Activated gamma-delta T cell treated with anti-CD3 and anti-CD28 coated beads, Interleukin-2, amount 50 U/mL, for 16 hours (primary cell): ENCODE data around the gene EEIG2.

Source experiments
- DNase-seq: peaks from one replicate; pipeline ENCODE4 v3.0.0-alpha.2; 2020; ENCODE audit warnings: low read depth

The EEIG2 gene

GRCh38 chr1:108584428-108584856 is 24.5 kb downstream of the EEIG2 start:
- DNase-seq: no peak

DNA sequence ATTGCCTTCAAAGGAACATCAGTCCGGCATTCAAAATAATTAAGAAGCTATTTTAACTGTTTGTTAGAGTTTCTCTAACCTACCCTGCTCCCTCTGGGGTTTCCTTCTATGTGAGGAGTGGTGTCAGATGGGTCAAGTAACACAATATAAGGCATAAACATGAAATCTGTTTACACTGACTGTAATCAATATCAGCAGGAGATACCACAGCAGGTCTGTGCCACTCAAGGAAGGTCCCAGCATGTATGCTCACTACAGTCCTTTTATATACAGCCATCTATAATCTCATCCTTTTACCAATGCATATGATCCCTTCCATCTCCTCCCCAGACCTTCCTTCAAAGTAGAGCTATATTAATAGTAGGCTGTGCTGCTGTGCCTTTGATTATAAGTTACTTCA is 25.4 kb downstream of the EEIG2 start:
- no peak for DNase-seq

DNA sequence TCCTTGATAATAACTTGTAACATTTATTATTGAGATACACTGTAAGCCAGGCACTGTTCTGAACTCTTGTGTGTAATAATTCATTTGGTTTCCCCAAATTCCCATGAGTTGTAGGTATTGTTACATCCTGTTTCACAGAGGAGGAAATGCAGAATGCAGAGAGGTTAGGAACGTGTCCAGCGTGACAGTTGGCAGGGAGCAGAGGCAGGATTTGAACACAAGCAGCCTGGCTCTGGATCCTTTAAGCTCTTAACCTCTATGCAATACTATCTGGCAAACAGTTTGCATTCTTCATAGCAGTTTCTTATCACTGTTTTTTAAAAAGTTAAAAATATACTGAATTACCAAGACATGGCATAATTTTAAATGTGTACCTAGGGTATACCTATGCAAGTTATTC is 30.5 kb downstream of the EEIG2 start:
- DNase-seq: no peak

GRCh38 chr1:108590957-108591356 is 31.1 kb downstream of the EEIG2 start:
- DNase-seq: no peak

DNA sequence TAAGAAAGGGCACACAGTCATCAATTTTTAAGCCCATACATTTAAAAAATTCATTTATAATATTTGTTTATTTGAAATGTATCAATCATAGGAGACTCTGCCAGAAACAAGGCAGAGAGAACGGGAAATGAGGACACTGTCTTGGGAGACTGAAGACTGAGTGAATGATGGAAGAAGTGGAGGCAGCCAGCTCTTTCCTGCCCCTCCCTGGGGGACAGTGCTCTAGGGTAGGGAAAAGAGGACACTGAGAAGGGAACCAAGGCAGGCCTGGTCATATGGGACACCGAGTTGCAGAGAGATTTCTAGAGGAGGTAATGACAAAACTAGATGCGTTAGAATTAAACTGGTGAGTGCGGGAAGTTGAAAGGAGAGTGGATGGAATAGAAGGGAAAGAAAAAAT is 31.6 kb downstream of the EEIG2 start:
- no peak for DNase-seq

DNA sequence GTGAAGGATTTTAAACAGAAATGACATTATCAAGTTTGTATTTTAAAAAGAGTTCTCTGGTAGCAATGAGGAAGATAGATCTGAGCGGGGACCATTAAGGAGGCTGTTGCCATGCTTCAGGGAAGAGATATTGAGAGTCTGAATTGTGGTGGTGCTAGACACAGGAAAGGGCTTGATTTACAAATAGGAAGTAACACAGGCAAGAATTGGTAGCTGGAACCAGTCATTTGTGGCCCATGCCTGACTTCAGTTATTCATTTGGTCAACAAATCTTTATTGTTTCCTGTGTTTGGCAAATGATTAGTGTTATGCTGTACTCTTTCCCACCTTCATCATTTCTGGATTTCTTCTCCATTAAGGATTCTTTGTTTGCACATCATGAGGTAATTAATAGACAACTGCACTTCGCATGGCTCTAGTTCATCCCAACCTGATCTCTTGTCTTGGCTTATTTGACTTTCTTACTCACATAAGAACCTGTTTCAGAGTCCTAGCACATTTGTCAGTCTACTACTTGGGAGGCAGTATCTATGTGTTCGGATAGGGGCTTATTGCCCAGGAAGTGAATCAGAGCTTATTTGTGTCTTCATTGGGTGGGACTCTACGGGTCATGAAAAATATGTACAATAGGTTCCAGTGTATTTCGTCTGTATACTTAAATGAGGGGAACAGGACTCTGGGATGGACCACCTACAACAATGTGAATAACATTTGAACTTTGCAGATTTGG is 32.3 kb downstream of the EEIG2 start:
- DNase-seq: no peak

- no peak for DNase-seq
These were observed 33.5 kb downstream of the EEIG2 start for GRCh38 chr1:108593448-108593847.

DNA sequence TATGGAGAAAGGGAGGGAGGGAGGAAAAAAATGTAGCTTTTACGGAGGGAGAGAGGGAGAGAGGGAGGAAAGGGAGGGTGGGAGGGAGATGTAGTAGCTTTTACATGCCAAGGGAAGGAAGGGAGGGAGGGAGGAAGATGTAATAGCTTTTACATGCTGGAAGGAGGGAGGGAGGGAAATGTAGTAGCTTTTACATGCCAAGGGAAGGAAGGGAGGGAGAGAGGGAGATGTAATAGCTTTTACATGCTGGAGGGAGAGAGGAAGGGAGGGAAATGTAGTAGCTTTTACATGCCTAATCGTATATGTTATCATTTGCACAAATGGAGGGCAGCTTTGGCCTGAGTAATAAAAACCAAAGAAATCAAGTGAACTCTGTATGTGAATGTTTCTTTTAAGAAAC is 35.6 kb downstream of the EEIG2 start:
- DNase-seq: no peak

DNA sequence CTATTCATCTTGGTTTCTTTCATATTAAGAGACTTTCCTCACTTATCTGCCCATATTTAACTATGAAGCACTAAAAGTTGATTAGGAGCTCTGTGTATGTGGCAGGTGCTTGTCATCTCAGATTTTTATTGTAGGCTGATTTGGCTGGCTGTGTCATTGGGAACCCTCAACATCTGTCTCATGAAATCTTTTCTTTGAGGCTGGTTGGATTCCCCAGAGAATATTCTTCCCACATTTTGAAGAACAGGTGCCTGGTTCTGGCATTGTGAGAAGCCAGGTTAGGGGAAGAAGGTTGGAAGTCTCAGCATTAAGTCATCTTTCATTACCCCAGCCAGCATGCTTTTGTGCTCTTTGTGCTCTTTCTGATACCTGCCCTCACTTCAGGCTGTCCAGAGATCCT is 37.1 kb downstream of the EEIG2 start:
- DNase-seq: no peak

- no peak for DNase-seq
These were observed 38.4 kb downstream of the EEIG2 start for GRCh38 chr1:108598340-108598739.

- DNase-seq: no peak
These were observed 40.6 kb downstream of the EEIG2 start for GRCh38 chr1:108600504-108600903.

- no peak for DNase-seq
These were observed 42.0 kb downstream of the EEIG2 start for GRCh38 chr1:108601708-108602410.

DNA sequence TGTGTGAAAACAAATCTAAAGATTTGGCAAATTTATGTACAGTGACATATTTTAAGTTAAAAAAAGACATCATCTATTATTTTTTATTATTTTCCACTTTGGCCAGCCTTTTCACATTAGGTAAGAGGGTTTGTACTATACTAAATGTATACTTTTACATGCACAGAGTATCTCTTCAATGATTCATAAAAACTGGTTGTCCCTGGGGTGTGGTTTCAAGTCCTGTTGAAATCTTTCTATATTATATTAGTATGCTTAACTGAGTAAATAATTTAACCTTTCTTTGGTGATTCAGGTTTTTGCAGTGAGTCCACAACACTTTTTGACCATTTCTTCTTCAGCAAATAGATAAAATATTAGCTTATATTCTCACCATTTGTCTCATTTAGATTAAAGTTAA is 45.7 kb downstream of the EEIG2 start:
- DNase-seq: no peak

DNA sequence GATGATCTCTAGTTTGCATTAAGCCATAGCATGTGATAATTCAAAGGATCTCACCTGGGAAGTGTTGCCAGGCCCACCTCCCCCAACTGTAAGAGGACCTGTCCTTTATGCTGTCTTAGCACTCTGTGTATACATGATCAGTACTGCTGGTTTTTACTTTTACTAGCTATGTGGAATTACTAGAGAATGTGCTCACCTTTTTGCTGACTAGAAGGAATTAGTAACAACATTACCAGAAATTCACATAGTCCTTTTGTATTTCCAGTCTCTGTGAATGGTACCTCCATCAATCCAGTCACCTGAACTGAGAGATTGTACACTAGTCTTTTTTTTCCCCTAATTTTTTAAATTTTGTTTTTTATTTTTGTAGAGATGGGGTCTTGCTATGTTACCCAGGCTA is 46.6 kb downstream of the EEIG2 start:
- no peak for DNase-seq

DNA sequence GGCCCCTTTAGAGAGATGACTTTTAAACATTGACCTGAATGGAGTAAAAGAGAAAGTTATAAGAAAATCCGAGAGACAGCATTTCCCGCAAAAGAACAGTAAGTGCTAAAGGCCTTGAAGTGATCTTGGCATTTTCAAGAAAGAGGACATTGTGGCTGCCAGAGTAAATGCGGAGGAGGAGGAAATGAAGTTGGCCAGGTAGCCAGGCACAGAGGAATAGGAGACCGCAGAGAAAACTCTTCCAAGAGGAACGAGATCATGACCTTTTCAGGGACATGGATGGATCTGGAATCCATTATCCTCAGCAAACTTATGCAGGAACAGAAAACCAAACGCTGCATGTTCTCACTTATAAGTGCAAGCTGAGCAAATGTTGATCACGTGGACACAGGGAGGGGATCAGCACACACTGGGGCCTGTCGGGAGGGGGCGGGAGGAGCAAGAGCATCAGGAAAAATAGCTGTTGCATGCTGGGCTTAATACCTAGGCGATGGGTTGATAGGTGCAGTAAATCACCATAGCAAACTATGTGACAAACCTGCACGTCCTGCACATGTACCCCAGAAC is 49.7 kb downstream of the EEIG2 start:
- DNase-seq: no peak
